ENCODE results near the gene JAK2. TPM values are rescaled to one million over a fixed set of nuclear protein-coding genes. Genes with fewer than 3 reads are reported as not detected.
"Not testable (repeated sequence)": the region's sequence is repeated elsewhere in the genome, so short reads cannot be mapped to it uniquely, and the experiment has no call there.

Gene JAK2
- total and polyA plus RNA-seq, 7 donors: 2.2 to 32.3 (median 9.0) TPM

GRCh38 chr9:5004481-5004880 is 19.4 kb downstream of the JAK2 start:
- Histone ChIP-seq H3K4me1 (peaks cover 3% of the 10 kb centered on the region), H3K27me3 (ENCODE audit: insufficient read depth in 3 of 3, low read length in 2 of 3) (no peaks in the 10 kb centered on the region), H3K4me3 (no peak overlapping the region), H3K27ac (no peak overlapping the region), H3K9me3 (peaks cover 14% of the 10 kb centered on the region), H3K36me3 (ENCODE audit: insufficient read depth in 1 of 2, low read depth in 1 of 2) (peaks cover 0 to 4% of the 10 kb centered on the region in 2 donors)
- TF ChIP-seq CTCF (IDR thresholded peaks at IDR 0.05): no peak
- intact Hi-C loops (cut with DNase I): no loop called here
- no peak for DNase-seq
- no peak for ATAC-seq

GRCh38 chr9:5008202-5008601 is 23.1 kb downstream of the JAK2 start:
- Histone ChIP-seq H3K4me1 (peaks cover 12% of the 10 kb centered on the region), H3K27ac (no peak overlapping the region), H3K36me3 (ENCODE audit: insufficient read depth in 1 of 2, low read depth in 1 of 2) (no peaks in the 10 kb centered on the region), H3K4me3 (no peak overlapping the region), H3K27me3 (ENCODE audit: insufficient read depth in 3 of 3, low read length in 2 of 3) (no peaks in the 10 kb centered on the region), H3K9me3 (peaks cover 13% of the 10 kb centered on the region)
- no peak for TF ChIP-seq CTCF (IDR thresholded peaks at IDR 0.05)
- intact Hi-C loops (cut with DNase I): no loop called here
- DNase-seq: no peak
- no peak for ATAC-seq

- DNase-seq (no peak), ATAC-seq (peak in 1 of 4 donors; percentile 65)
- Histone ChIP-seq H3K4me3 (no peak overlapping the region), H3K9me3 (peaks cover 7% of the 10 kb centered on the region), H3K36me3 (ENCODE audit: insufficient read depth in 1 of 2, low read depth in 1 of 2) (no peaks in the 10 kb centered on the region), H3K27ac (no peak overlapping the region), H3K4me1 (peaks cover 23% of the 10 kb centered on the region), H3K27me3 (ENCODE audit: insufficient read depth in 3 of 3, low read length in 2 of 3) (no peaks in the 10 kb centered on the region)
- intact Hi-C loops (cut with DNase I): no loop called here
- TF ChIP-seq CTCF (IDR thresholded peaks at IDR 0.05): no peak
Measured at GRCh38 chr9:5013374-5013773, 28.3 kb downstream of the JAK2 start.

GRCh38 chr9:5015934-5016333 is 30.9 kb downstream of the JAK2 start:
- ATAC-seq (no peak), DNase-seq (no peak)
- Histone ChIP-seq H3K9me3 (peaks cover 12% of the 10 kb centered on the region), H3K4me1 (peaks cover 19% of the 10 kb centered on the region), H3K27ac (no peak overlapping the region), H3K36me3 (ENCODE audit: insufficient read depth in 1 of 2, low read depth in 1 of 2) (no peaks in the 10 kb centered on the region), H3K4me3 (no peak overlapping the region), H3K27me3 (ENCODE audit: insufficient read depth in 3 of 3, low read length in 2 of 3) (no peaks in the 10 kb centered on the region)
- intact Hi-C loops (cut with DNase I): no loop called here
- 48 to 75% (median 69%) methylated on average over 5 of the region's 5 CpGs for WGBS, 3 donors
- no peak for TF ChIP-seq CTCF (IDR thresholded peaks at IDR 0.05)

GRCh38 chr9:5025416-5025815 is 40.3 kb downstream of the JAK2 start:
- intact Hi-C loops (cut with DNase I): no loop called here
- peaks cover 5 to 37% of the 10 kb centered on the region in 2 donors for H3K36me3 ChIP-seq (ENCODE audit: insufficient read depth in 1 of 2, low read depth in 1 of 2)
- 91 to 97% (median 97%) methylated on average over 3 of the region's 3 CpGs for WGBS, 3 donors
- DNase-seq (peak in 1 of 2 donors; percentile 26), ATAC-seq (no peak)
- no peak overlapping the region for H3K27ac ChIP-seq
- peaks cover 8% of the 10 kb centered on the region for H3K4me1 ChIP-seq
- H3K4me3 ChIP-seq: no peak overlapping the region
- H3K27me3 ChIP-seq (ENCODE audit: insufficient read depth in 3 of 3, low read length in 2 of 3): no peaks in the 10 kb centered on the region
- H3K9me3 ChIP-seq: no peaks in the 10 kb centered on the region
- no peak for TF ChIP-seq CTCF (IDR thresholded peaks at IDR 0.05)

GRCh38 chr9:5031941-5032340 is 46.9 kb downstream of the JAK2 start:
- 94 to 97% (median 96%) methylated on average over 16 to 19 of the region's 19 CpGs for WGBS, 3 donors
- H3K4me3 ChIP-seq; H3K27me3 ChIP-seq (ENCODE audit: insufficient read depth in 3 of 3, low read length in 2 of 3); H3K4me1 ChIP-seq; H3K27ac ChIP-seq; H3K9me3 ChIP-seq; ATAC-seq; intact Hi-C loops (cut with DNase I); DNase-seq: not testable (repeated sequence)
- peaks cover 3 to 32% of the 10 kb centered on the region in 2 donors for H3K36me3 ChIP-seq (ENCODE audit: insufficient read depth in 1 of 2, low read depth in 1 of 2)
